Activated naive CD4-positive, alpha-beta T cell (primary cell): ENCODE data around the gene TNFRSF19.

Experiments used
- DNase-seq, 4 experiments: peaks; one replicate each; lab custom pipeline; 2025; lab: John Stamatoyannopoulos, UW

TNFRSF19 gene

DNA sequence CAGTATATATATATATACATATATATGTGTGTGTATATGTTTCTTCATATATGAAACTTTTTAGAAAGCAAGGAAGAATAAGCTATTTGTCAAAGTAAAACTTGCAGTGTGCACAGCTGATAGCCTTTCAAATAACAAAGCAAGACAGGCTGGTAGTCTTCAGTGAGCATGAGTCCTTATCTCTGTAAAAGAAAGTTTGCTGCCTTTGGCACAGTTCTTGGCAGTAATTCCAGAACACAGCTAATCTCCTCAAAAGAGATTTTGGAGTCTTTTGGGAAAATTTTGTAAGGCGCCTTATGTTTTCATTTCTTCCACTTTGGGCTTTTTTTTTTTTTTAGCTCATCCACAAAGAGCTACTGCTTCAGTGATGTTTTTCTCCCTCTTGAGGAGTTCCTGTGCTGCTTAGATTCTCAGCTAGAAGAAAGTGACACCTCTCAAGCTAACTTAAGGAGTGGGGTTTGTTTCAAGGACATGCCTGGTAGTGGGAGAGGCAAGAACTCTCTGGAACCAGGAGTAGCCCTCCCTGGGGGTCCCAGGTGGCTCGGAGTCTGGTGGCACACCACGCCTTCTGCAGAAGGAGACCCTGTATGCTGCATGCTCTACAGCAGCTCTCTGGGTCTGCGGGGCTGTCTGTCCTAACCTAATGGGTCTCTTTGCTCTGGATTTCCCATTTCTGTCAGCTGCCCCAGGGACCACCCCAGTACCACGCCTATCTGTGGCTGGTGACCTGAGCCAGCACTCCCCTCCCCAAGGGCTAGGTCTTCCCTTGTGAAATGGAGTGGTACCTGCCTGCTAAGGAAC lies 58.8 kb downstream of the TNFRSF19 start:
- DNase-seq = no peak

GRCh38 chr13:23629566-23630272 lies 59.5 kb downstream of the TNFRSF19 start:
- no peak for DNase-seq

- no peak for DNase-seq
Observed at GRCh38 chr13:23630349-23631093, 60.3 kb downstream of the TNFRSF19 start.

DNA sequence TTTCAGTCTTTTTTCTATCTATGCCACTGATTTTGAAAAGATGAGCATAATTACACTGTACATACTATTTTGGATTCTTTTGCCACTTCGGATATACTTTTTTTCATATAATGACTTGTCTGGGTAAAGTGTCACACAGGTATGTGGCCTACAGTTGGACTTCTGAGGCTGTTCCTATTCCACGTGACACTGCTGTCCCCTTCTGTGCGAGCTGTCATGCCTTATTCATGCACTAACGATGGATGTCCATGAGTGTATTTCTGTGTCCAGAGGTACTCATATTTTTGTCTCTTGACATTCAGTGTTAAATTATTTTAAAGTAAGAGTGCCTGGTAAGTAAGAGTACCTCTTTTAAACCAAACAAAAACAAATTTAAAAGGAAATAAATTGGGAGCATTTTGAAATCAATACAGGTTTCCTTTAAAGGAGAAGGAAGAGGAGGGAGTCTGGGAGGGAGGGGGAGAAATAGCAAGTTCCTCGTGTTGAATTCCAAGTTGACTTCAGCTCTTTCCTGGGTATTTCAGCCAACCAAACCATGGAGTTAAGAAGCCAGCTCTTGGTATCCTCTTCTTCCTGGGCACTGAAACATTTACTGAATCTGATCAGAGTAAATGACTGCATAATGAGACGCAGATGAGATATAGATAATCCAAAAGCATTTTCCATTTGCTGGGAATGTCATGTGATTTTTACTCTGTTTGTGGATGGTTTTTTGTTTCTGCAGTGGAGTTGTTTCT lies 61.3 kb downstream of the TNFRSF19 start:
- no peak for DNase-seq

- DNase-seq = no peak
Observed at GRCh38 chr13:23632048-23632582, 61.9 kb downstream of the TNFRSF19 start.

DNA sequence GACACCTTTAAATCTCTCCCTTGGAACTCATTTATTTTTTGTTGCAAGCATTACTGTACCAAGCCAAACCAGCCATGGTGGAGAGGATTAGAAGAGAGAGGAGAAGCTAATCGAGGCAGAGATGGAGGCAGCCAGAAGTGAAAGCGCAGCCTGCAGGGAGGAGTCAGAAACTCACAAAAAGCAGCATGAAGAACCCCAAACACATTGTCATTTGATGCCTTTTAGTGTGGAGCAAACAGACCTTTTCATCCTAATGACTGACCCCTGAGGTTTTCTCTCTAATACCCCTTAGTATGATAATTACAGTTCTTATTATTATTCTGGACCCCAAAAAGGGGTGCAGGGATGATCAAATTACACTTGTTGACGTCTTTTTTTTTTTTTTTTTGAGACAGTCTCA lies 62.5 kb downstream of the TNFRSF19 start:
- DNase-seq = no peak

DNA sequence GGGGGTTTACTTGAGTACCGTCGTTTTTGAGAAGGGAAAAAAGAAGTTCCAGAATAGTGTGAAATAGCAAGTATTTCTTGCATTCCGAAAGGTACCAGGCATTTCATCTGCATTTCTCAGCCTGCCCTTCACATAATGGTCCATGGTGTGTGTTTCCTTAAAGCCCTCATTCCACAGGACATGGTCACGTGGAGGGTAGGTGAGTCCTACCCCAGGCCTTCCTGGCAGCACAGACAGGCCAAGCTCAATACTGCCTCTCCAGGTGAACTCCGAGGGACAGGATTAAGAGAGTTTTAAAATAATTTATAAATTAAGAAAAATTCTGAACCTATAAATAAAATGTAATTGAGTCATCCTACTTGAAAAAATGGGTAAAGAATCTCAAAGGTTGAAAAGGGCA lies 64.7 kb downstream of the TNFRSF19 start:
- DNase-seq = no peak

- no peak for DNase-seq
Observed at GRCh38 chr13:23636360-23636759, 66.1 kb downstream of the TNFRSF19 start.

- no peak for DNase-seq
Observed at GRCh38 chr13:23637829-23638228, 67.6 kb downstream of the TNFRSF19 start.

GRCh38 chr13:23639674-23640073 lies 69.5 kb downstream of the TNFRSF19 start:
- no peak for DNase-seq

DNA sequence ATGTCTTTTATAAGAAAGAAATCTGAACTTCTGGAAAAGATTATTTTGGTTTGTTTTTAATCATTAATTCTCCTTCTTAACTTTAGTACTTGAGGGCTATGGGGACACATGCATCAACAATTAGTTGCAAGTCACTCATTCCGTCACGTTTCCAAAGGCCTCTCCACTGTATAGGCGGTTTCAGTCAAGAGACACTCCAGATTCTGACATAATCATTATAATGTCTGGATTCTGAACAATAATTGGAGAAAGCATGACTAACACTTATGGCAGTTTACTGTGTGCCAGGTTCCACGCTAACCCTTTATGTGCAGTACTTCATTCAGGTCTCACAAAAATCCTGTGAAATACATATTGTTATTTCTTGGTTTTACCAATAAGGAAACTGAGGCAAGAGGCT lies 71.9 kb downstream of the TNFRSF19 start:
- no peak for DNase-seq

- no peak for DNase-seq
Observed at GRCh38 chr13:23643338-23644125, 73.3 kb downstream of the TNFRSF19 start.

- DNase-seq = no peak
Observed at GRCh38 chr13:23644126-23644419, 73.9 kb downstream of the TNFRSF19 start.

GRCh38 chr13:23644527-23645138 lies 74.4 kb downstream of the TNFRSF19 start:
- no peak for DNase-seq

GRCh38 chr13:23645851-23646250 lies 75.6 kb downstream of the TNFRSF19 start:
- DNase-seq = no peak

- no peak for DNase-seq
Observed at GRCh38 chr13:23651439-23651838, 81.2 kb downstream of the TNFRSF19 start.

GRCh38 chr13:23651887-23652286 lies 81.7 kb downstream of the TNFRSF19 start:
- DNase-seq = no peak

DNA sequence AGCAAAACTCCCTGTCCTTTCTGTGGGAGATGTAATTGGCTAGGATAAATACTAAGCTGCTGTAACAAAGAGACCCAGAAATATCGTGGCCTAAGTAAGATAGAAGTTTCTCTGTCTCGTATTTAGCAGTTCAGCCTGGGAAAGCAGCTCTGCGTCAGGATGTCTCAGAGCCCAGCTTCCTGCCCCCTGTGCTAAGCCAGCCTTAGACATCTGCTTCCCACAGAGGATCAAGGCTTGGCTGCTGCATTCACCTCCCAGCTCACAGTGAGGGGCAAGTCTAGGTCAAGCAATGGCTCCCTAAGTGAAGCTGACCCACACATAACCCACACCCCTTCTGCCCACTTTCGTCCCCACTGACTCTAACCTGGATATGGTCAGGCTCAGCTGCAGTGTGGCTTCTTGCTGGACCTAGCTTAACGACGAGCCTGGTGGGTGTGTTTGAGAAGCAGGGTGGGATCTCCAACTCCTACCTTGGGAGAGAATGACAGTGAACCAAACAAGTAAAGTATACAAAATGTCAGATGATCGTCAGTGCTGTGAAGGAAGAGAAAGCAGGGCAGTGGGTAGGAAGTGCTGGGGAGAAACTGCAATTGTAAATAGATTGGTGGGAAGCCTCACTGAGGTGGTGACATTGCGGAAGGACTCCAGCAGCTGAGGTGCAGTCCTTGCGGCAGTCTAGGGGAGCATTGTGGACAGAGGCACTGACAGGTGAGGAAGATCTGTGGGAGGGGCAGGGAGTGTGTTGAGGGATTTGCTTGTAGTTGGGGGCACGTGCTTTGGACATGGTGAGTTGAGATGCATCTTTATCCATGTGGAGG lies 82.9 kb downstream of the TNFRSF19 start:
- no peak for DNase-seq

- no peak for DNase-seq
Observed at GRCh38 chr13:23654111-23655110, 84.2 kb downstream of the TNFRSF19 start.
